Activated CD8-positive, alpha-beta memory T cell treated with anti-CD3 and anti-CD28 coated beads, Interleukin-2, amount 50 U/mL, for 48 hours (primary cell): ENCODE results near the gene SRGAP1.
"Not testable (repeated sequence)": the region's sequence is repeated elsewhere in the genome, so short reads cannot be mapped to it uniquely, and the experiment has no call there.

Experiments
- DNase-seq: peaks from one replicate; pipeline ENCODE4 v3.0.0-alpha.2; 2020

The SRGAP1 gene

DNA sequence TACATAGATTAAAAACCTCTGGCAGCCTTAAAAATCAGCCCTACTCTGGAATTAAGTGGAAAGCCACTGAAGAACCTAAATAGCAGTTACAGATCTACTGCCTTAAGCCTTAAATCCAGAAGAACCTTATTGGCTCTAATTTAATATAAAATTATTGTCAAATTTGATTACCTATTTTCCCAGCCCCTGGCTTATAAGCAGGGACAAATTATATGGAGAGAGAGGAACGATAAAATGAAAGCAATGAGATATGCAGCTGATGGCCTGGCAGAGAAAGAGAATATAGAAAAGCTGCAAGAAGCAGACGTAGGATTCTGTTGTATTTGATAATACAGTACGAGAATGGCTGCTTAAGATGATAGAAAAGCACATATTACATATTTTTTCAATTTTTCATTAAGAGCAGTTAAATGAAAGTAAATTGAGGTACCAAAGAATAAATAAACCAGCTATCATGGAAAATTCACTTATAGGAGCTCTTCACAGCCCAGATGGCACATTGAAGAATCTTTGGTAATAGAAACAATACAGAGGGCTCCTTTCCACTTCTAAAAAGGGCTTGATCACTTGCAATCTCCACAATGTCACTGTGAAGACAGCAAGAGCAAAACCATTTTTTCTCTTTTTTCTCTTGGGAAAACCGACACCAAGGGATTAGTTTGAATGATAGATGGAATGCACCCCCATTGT is 248.2 kb downstream of the SRGAP1 start:
- no peak for DNase-seq

DNA sequence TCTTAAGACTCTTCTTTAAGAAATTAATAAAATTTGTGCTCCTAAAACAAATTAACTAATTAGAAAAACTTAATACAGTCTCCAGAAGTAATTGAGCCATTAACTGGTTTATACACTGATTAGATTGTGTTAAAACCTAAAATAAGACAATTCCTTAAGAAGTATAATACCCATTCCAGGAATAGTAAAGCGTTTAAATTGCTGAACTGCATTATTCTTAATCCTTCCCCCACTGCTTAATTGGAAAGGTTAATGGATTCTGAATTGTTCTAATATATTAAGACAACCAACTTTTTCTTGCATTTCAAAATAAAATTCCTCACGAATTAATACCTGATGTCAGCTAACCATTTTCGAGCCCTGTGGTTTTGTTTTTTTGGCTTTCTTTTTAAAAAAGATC is 249.2 kb downstream of the SRGAP1 start:
- DNase-seq: no peak

DNA sequence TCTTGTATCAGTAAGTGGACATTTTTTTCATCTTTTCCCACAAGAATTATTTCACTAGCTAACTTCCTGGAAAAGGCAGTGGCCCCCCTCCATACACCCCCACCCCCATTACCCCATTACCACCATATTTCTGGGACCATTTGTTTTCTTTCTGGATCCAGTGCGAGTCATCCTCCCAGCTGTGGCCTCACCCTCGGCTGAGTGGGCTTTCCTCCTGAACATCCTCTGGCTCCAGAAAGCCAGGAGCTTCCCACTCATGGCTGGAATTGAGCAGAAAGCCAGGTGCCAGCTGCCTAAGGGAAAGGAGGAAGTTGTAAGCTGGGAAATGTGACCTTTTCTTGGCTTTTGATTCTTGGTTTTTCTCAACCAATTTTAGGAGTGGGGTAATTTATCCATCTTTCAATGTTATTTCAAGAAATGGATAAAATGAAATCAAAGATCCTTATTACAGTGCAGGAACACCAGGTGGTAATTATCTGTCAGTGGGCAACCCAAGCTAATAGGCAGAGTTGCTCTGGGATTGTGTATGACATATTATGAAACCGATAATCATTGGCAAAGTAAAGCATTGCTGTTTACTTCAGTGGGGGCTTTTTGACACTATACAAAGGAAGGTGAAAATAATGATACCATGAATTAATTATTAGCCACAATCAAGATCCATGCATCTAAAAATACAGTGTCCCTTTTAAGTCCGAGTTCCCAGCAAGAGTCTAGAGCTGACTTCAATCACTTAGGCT is 253.0 kb downstream of the SRGAP1 start:
- no peak for DNase-seq

DNA sequence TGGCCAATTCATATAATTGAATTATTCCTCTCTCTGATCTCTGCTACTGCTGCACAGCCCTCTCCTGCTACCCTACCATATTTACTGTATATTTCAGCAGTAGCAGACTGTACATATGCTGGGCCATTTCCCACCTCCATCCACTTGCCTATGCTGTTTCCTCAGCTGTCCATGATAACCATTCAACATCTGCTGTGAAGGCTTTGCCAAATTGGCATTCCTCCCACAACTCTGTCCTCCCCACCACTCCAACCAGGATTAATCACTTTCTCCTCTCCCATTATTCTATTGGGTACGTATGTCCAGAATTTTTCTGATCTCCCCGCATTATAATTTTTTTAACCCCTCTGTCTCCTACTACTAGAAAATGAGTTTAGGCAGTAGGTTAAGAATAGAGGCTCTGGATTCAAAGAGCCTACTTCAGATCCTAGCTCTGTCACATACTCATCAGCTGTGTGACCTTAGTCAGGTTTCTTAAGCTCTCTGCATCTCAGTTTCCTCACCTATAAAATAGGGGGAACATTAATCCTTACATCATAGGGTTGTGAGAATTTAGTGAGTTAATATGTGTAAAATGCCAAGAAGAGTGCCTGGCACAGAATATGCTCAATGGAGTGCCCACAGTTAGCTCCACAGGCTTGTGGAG is 254.3 kb downstream of the SRGAP1 start:
- no peak for DNase-seq

DNA sequence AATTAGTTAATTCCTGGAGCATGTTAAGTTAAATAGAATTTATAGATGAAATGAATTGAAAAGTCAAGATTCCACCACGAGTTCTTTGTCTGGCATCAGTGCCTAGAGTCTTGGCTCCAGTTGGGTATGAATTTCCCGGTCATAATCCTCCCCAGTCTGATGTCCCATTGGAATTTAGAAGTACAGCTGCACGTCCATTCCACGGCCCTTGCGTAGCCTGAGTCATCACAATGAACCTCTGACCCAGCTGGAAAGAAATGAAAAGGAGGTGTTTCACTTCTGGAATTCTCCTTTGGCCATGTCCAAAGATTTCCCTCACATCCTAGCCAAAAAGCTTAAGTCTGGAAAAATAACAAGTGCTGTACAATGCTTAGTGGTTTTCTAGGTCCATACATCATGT is 254.9 kb downstream of the SRGAP1 start:
- no peak for DNase-seq

DNA sequence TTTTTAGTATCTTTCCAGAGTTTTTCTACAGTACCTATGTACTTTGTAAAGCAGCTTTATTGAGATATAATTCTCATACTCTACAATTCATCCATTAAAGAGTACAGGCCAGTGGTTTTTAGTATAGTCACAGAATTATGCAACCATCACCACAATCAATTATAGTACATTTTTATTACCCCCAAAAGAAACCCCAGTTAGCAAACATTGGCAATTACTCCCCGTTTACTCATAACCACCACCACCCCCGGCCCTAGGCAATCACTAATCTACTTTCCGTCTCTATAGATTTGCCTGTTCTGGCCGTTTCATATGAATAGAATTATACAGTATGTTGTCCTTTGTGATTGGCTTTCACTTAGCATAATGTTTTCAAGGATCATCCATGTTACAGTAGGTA is 257.8 kb downstream of the SRGAP1 start:
- no peak for DNase-seq

DNA sequence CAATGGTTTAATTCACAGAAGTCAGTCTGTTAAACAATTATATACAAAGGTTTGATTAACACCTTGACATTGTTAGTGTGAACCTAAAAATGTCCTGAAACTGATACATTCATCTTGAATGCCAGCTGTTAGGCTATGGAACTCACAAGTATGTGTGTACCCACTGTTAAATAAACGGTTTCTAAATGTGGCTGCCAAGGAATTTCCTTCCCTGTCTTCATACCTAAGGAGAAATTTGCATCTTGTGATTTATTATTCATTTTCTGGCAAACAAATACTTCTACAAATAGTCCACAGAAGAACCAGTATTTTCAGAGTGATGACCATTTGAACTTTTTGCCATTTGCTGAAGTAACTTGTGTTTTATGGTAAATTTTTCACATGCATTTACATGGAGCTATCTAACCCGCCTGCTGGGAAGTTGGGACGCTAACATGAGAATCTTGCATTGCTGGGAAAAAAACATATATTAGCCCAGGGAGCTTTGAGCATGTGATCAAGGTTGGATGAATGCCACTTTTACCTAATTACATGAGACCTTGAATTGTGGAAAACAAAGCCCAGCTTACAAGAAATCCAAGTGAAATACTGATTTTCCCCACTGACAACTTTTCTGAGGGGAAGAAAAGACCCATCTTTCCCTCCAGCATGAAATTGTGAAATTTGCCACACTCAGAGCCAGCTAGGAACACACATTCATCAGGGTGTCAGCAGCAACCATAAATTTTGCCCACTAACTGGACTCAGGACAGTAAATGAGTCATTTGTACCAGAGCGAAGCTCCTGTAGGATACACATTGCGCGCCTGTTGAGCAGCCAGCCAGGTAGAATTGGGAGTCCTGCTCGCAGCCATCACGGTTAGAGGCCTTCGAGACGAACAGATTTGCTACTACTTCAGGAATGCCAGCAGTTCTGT is 259.6 kb downstream of the SRGAP1 start:
- no peak for DNase-seq

DNA sequence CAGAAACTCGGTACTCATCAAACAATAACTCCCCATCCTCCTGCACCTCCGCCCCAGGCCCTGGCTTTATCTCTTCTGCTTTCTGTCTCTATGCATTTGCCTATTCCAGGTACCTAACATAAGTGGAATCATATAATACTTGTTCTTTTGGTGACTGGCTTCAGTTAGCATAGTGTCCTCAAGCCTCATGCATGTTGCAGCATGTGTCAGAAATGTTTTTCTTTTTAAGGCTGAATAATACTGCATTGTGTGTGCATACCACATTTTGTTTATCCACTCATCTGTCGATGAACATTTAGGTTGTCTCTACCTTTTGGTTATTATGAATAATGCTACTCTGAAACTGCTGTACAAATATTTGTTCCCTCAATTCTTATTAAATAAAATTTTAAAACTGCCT is 260.5 kb downstream of the SRGAP1 start:
- DNase-seq: no peak

DNA sequence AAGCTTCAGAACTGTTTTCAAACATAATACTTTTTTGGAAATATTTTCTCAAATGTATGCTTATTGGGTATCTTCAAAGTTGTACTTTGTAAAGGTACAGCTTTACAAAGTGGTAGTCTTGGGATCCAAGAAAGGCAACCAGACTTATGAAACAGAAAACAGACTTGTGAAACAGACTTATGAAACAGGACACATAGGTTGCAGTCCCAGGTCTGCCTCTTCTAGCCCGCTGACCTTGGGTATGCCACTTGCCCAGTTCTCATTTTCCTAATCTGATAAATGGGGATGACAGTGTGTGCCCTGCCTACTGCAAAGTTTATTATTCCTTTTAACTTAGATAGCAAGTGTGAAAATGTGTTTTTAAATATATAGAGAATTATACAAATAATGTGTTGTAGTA is 263.3 kb downstream of the SRGAP1 start:
- no peak for DNase-seq

DNA sequence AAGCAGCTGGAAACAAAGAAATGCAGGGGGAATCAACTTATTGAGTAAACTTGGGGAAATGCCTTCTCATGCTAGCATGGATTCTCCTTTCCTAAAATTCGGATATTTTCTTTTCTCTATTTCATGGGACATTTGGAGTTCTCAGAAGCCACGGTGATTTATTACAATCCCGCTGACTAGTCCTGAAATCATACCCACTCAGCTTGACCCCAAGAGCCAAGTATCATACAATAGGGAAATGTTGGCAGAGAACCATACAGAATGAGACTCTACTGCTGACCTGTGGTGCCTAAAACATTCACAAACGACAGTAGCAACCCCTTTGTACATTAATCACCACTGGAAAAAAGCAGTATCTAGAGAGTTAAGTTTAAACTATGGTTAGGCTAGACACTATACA is 265.2 kb downstream of the SRGAP1 start:
- DNase-seq: no peak

DNA sequence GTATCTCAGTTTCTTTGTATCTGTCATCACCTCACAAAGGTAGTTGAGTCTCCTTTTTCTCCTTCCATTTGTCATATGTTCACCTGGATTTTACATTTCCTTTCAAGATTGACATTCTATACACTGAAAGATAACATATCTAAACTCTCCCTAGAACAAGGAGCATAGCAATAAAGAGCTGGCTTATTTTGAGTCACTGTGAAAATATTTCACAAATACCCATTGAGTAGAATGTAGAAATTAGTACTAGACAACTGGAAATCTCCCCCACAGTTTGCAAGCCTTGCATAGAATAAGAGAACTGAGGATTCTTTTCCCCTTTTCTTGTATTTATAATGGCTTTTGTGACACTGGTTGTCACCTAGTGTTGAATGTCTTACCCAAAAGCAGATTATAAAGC is 266.4 kb downstream of the SRGAP1 start:
- DNase-seq: no peak

DNA sequence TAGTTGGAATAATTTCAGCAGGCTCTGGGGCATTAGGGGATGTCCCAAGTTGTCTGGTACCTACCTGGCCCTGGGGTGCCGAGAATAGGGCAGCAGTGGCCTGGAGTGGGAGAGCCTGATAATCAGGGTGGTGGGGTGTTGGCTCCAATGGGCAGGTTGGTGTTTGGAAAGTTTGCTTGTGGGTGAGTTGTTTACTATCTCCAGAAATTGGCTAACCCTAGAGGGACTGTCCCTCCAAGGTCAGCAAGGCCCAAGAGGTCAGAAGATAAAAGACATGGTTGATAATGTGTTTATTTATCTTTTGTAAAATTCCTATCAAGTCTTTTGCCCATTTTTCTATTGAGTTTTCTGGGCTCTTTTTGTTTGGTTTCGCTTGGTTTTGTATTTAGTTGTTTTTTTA is 272.5 kb downstream of the SRGAP1 start:
- no peak for DNase-seq

DNA sequence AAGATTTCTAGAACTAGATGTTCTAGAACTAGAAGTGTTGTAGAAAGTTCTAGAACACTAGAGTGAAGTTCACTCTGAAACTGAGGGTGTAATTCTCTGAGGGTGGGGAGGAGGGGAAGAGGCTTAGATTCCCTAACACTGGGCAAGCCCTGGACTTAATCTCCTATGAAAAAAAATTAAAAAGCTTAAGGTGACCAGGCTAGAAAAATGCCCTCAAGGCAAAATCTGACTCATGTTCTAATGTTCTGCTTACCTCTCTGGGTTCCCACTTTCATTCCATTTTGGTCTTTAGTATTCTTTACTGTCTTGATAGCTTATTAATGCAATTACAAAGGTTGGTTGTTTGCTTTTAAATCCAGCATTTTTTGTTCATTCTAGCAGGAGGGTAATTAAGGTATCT is 276.1 kb downstream of the SRGAP1 start:
- no peak for DNase-seq

DNA sequence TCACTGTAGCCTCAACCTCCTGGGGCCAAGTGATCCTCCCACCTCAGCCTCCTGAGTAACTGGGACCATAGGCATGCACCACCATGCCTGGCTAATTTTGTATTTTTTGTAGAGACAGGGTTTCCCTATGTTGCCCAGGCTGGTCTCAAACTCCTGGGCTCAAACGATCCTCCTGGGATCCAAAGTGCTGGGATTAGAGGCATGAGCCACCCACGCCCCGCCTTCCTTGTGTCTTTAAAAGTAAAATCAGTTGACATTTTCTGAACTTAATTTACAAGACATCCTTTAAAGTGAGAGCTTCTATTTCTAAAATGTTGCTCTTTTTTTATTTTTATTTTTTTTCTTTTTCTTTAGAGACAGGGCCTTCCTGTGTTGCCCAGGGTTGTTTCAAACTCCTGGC is 276.6 kb downstream of the SRGAP1 start:
- DNase-seq: not testable (repeated sequence)

DNA sequence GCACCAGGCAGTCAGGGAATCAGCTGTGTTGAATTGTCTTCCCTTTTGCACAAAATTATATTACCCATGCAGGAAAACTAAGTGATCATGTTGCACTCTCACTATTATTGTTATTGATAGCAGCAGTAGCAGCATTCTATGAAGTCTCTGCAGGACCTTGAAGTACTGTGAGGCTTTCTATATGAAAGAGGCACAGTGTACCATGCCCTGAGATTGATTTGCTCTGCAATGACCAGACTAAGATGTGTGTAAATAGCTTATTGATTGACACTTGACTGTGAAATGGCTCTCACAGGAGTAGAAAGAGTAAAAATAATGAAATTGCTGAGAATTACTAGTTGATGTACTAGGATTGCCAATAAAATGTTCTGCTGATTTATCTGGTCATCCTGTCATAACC is 277.7 kb downstream of the SRGAP1 start:
- no peak for DNase-seq

DNA sequence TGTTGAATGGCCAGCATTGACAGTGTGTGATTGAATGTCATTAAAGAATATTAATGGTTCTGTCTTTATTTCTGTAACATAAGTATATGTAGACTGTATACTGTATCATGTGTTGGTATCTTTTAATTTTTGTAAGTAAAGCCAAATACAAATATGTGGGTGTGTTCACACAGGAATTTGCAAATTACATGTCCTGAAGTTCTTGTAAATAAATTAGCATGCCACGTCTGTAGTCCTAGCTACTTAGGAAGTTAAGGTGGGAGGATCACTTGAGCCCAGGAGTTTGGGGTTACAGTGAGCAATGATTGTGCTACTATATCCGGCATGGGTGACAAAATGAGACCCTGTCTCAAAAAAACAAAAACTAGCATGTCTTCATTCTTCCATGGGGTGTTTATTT is 278.5 kb downstream of the SRGAP1 start:
- DNase-seq: no peak

DNA sequence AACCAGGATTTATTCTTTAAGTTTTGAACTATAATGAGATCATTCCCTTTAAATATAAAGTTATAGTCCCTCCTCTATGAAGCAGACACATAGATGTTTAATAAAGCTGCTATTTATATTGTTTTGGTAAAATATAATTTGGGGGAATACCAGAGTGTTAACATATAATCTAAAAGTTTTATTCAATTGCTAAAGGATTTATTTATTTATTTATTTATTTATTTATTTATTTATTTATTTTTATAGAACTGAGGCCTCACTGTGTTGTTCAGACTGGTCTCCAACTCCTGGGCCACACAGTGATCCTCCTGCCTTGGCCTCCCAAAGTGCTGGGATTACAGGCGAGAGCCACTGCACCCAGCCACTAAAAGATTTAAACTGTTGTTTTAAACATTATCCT is 278.9 kb downstream of the SRGAP1 start:
- no peak for DNase-seq

DNA sequence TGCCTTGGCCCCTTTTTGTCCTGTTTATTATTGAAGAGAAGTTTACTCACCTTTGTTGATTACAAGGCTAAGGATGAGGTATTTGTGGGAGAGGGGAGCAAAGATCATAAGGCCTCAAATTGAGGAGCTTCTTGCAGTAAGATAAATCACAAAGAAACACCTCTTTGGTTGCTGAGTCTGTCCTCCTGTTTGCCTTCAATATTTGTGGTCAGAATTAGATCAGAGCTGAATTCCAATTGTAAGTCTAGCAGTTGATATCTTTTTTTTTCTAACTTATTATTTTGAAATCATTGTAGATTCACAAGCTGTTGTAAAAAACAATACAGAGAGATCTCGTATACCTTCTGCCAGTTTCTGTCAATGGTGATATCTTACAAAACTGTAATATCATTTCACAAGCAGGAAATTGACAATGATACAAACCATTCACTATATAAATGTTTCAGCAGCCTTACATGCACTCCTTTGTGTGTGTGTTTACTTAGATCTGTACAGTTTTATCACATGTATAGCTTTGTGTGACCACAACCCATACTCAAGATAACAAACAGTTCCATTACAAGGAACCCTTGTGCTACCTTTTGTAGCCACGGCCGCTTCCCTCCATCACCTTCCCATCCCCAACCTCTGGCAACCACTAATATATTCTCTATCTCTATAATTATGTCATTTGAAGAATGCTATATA is 280.2 kb downstream of the SRGAP1 start:
- DNase-seq: no peak

DNA sequence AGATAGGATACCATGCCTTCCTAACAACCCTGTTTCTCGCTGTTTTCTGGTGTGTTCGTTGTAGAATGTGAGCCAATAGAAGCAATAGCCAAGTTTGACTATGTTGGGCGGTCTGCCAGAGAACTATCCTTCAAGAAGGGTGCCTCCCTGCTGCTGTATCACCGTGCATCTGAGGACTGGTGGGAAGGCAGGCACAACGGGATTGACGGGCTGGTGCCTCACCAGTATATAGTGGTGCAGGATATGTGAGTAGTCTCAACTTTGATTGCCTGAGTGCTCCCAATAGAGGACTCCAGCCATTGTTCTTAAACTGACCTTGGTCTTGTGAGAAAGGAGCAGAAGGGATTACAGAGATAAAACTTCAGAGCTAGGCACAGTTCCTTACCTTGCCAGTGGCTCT is 281.4 kb downstream of the SRGAP1 start:
- no peak for DNase-seq

DNA sequence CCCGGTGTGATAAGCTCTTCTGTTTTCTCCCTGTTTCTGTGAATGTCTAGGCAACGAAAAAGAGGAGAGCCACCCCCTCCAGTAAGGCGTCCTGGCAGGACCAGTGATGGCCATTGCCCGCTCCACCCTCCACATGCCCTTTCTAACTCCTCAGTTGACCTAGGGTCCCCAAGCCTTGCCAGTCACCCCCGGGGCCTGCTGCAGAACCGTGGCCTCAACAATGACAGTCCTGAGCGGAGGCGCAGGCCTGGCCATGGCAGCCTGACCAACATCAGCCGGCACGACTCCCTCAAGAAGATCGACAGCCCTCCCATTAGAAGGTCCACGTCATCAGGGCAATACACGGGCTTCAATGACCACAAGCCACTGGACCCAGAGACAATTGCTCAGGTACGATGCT is 283.3 kb downstream of the SRGAP1 start:
- no peak for DNase-seq

DNA sequence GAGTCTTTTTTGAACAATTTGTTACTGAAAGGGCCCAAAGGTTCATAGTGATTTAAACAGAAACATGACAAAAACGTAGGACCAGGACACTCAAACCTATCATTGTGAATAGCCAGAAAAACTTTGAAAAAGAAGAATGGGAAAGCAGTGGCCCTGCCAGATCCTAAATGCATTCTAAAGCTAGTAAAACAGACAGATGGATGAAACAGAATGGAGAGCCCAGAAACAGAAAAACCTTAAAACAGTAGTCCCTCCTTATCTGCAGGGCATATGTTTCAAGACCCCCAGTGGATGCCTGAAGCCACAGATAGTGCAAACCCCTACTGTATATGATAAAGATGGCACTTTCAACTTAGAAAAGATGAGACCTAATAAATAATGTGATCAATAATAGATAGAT is 283.9 kb downstream of the SRGAP1 start:
- DNase-seq: no peak

DNA sequence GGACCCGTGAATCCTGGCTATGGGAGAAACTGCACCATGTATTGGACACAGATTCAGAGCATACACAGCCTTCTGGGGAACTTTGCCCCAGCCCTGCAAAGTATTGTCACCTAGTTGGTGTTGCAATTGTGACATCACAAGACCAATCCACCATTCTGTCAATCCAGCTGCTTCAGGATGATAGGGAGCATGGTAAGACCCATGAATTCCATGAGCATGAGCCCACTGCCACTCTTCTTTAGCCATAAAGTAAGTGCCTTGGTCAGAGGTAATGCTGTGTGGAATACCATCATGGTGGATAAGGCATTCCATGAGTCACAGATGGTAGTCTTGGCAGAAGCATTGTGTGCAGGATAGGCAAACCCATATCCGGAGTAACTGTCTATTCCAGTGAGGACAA is 286.0 kb downstream of the SRGAP1 start:
- not testable (repeated sequence) for DNase-seq

DNA sequence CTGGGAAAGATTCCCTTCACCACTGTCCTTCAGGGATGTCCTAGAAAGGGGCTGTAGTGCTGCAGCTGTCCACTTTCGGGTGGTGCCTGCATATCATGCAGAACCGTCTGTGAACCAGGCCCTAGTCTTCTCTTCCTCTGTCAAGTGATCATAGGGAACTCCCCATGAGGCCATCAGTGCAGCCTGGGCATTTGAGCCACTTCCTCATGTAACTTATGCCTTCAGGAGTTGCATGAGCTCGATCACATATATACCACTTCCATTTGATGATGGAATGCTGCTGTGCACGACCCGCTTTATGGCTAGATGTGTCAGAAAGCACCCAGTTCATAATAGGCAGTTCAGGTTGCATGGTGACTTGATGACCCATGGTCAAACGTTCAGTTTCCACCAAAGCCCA is 287.0 kb downstream of the SRGAP1 start:
- DNase-seq: not testable (repeated sequence)
